HCT116 (cell line): ENCODE data around the gene SLC9A9. TPM values are rescaled to one million over a fixed set of nuclear protein-coding genes. Genes with fewer than 3 reads are reported as not detected.

Experiments used
- ATAC-seq: fragments of 200-7000 bp; cut with Tn5 transposase; 2 replicates; pipeline ENCODE4 v1.9.1; 2020; ENCODE audit warnings: mild to moderate bottlenecking, moderate library complexity
- BruUV-seq: library from RNA; stranded (reverse); fragments of 400-500 nt; replicated peaks from 2 replicates; lab custom pipeline; 2021; lab: Mats Ljungman, UMichigan
- CTCF ChIA-PET: fragments of 300-600 bp; sonication (Branson Sonifier 250); formaldehyde crosslinking; loops from one replicate; lab custom pipeline; 2021; ENCODE audit warnings: antibody characterized with exemption; lab: Charles Lee
- POLR2A ChIA-PET: fragments of 300-600, 350-600 bp; sonication (Branson Sonifier 250); formaldehyde crosslinking; loops from one replicate; lab custom pipeline; 2021; ENCODE audit warnings: antibody characterized with exemption; lab: Charles Lee
- RAD21 ChIA-PET, 2 experiments: fragments of 300-600 bp; sonication (Branson Sonifier 250); formaldehyde crosslinking; loops; one replicate each; lab custom pipeline; 2023; ENCODE audit warnings: low total read pairs in 2 of 2; ENCODE audit not compliant: uncharacterized antibody in 2 of 2, unreplicated experiment in 2 of 2, low non-redundant PET in 1 of 2; lab: Charles Lee
- DNase-seq: peaks from one replicate; pipeline ENCODE4 v3.0.0-alpha.2; 2010; ENCODE audit warnings: low read depth, low spot score
- H2AFZ ChIP-seq: fragments of 200-600 bp; shearing (Covaris generic), sonication (generic); 2 replicates; pipeline ENCODE4 v1.6.1; 2017; ENCODE audit warnings: low read depth, mixed run types, mixed read lengths, antibody characterized with exemption, low read length; ENCODE audit not compliant: poor library complexity, severe bottlenecking
- H3K27ac ChIP-seq: 2 replicates; pipeline ENCODE4 v1.5.1; 2012; ENCODE audit warnings: low read depth, low read length
- H3K27me3 ChIP-seq: fragments of 200-600 bp; sonication (generic); 2 replicates; pipeline ENCODE4 v1.6.1; 2016; ENCODE audit warnings: mixed run types, low read length, mixed read lengths; ENCODE audit not compliant: insufficient read depth
- H3K36me3 ChIP-seq, 2 experiments: fragments of 200-500 bp in 1 of 2; fragments of 200-600 bp in 1 of 2; sonication (Bioruptor generic) in 1 of 2; sonication (generic) in 1 of 2; 2 replicates each; pipeline versions ENCODE4 v1.5.1 to v1.6.1; 2014 to 2016; ENCODE audit warnings: low read length in 2 of 2, inconsistent platforms in 1 of 2, mixed read lengths in 1 of 2, mixed run types in 1 of 2; ENCODE audit not compliant: insufficient read depth in 2 of 2, control insufficient read depth in 1 of 2
- H3K4me1 ChIP-seq, 2 experiments: fragments of 200-600 bp in 1 of 2; sonication (generic) in 1 of 2; 2 replicates each; pipeline versions ENCODE4 v1.5.1 to v1.6.1; 2012 to 2017; ENCODE audit warnings: low read length in 2 of 2, inconsistent platforms in 1 of 2, mild to moderate bottlenecking in 1 of 2, mixed read lengths in 1 of 2, mixed run types in 1 of 2, moderate library complexity in 1 of 2; ENCODE audit not compliant: insufficient read depth in 2 of 2, control insufficient read depth in 1 of 2
- H3K4me2 ChIP-seq: fragments of 200-600 bp; sonication (generic); 2 replicates; pipeline ENCODE4 v1.6.1; 2017; ENCODE audit warnings: mixed run types, low read length, mixed read lengths
- H3K4me3 ChIP-seq, 2 experiments: fragments of 200-600 bp in 1 of 2; sonication (generic) in 1 of 2; replicated peaks in 1 of 2; 2 replicates each; pipeline ENCODE4 v1.5.1; 2011 to 2016; ENCODE audit warnings: low read length in 2 of 2, control low read depth in 1 of 2, low read depth in 1 of 2, mild to moderate bottlenecking in 1 of 2, mixed read lengths in 1 of 2, mixed run types in 1 of 2
- H3K79me2 ChIP-seq: fragments of 200-600 bp; sonication (generic); 2 replicates; pipeline ENCODE4 v1.6.1; 2017; ENCODE audit warnings: mild to moderate bottlenecking, mixed run types, low read length, moderate library complexity, mixed read lengths; ENCODE audit not compliant: insufficient read depth
- H3K9ac ChIP-seq: fragments of 200-600 bp; sonication (generic); 2 replicates; pipeline ENCODE4 v1.6.1; 2016; ENCODE audit warnings: low read length, mixed read lengths
- H3K9me2 ChIP-seq: fragments of 200-600 bp; sonication (generic), shearing (Covaris generic); 2 replicates; pipeline ENCODE4 v1.6.1; 2017; ENCODE audit warnings: mixed run types, mild to moderate bottlenecking, moderate library complexity; ENCODE audit not compliant: insufficient read depth
- H3K9me3 ChIP-seq, 2 experiments: fragments of 200-500 bp in 1 of 2; fragments of 200-600 bp in 1 of 2; sonication (Bioruptor generic) in 1 of 2; sonication (generic) in 1 of 2; 2 replicates each; pipeline ENCODE4 v1.6.1; 2014 to 2017; ENCODE audit warnings: low read length in 2 of 2, mixed read lengths in 2 of 2, inconsistent platforms in 1 of 2, low read depth in 1 of 2, mild to moderate bottlenecking in 1 of 2, mixed run types in 1 of 2, moderate library complexity in 1 of 2; ENCODE audit not compliant: control insufficient read depth in 1 of 2, insufficient read depth in 1 of 2
- H4K20me1 ChIP-seq: fragments of 200-600 bp; sonication (generic), shearing (Covaris generic); 2 replicates; pipeline ENCODE4 v1.6.1; 2017; ENCODE audit warnings: mixed run types, mild to moderate bottlenecking, moderate library complexity; ENCODE audit not compliant: insufficient read depth
- ATF3 ChIP-seq: IDR thresholded peaks from 2 replicates; pipeline ENCODE4 v1.6.1; 2012
- CEBPB ChIP-seq: IDR thresholded peaks from 2 replicates; pipeline ENCODE4 v1.6.1; 2012; ENCODE audit warnings: low read depth
- EGR1 ChIP-seq: IDR thresholded peaks from 2 replicates; pipeline ENCODE4 v1.6.1; 2012; ENCODE audit warnings: low read depth
- ELF1 ChIP-seq: IDR thresholded peaks from 2 replicates; pipeline ENCODE4 v1.6.1; 2012; ENCODE audit warnings: low read depth, borderline replicate concordance
- EZH2 ChIP-seq: fragments of 200-600 bp; sonication (generic); IDR thresholded peaks from 2 replicates; pipeline ENCODE4 v1.6.1; 2017; ENCODE audit warnings: antibody characterized with exemption, mixed run types
- EZH2phosphoT487 ChIP-seq: fragments of 200-600 bp; IDR thresholded peaks from 2 replicates; pipeline ENCODE4 v1.6.1; 2018; ENCODE audit warnings: antibody characterized with exemption, borderline replicate concordance
- FOSL1 ChIP-seq: IDR thresholded peaks from 2 replicates; pipeline ENCODE4 v1.6.1; 2012; ENCODE audit warnings: low read depth
- POLR2A ChIP-seq: IDR thresholded peaks from 2 replicates; pipeline ENCODE4 v1.7.0; 2011; ENCODE audit warnings: borderline replicate concordance; ENCODE audit not compliant: insufficient read depth, insufficient read length; ENCODE audit errors: extremely low read depth
- POLR2AphosphoS5 ChIP-seq: IDR thresholded peaks from 2 replicates; pipeline ENCODE4 v1.6.1; 2011; ENCODE audit warnings: mild to moderate bottlenecking, low read depth, low read length, moderate library complexity
- RAD21 ChIP-seq: IDR thresholded peaks from 2 replicates; pipeline ENCODE4 v1.6.1; 2012; ENCODE audit warnings: low read depth, mild to moderate bottlenecking
- SIN3A ChIP-seq: IDR thresholded peaks from 2 replicates; pipeline ENCODE4 v1.6.1; 2012; ENCODE audit warnings: low read depth
- SP1 ChIP-seq: IDR thresholded peaks from 2 replicates; pipeline ENCODE4 v1.6.1; 2012; ENCODE audit warnings: low read depth
- TCF7L2 ChIP-seq: IDR thresholded peaks from 2 replicates; pipeline ENCODE4 v1.7.0; 2011; ENCODE audit warnings: borderline replicate concordance, inconsistent platforms; ENCODE audit not compliant: insufficient read depth, insufficient read length; ENCODE audit errors: extremely low read depth
- YY1 ChIP-seq: IDR thresholded peaks from 2 replicates; pipeline ENCODE4 v1.6.1; 2011; ENCODE audit warnings: low read length, low read depth, moderate library complexity, mild to moderate bottlenecking; ENCODE audit not compliant: insufficient replicate concordance; ENCODE audit errors: extremely low read depth
- ZFX ChIP-seq: fragments of 450-650 bp; IDR thresholded peaks from 2 replicates; pipeline ENCODE4 v1.6.1; 2017
- ZNF274 ChIP-seq: fragments of 200-500 bp; sonication (Bioruptor generic); IDR thresholded peaks from 2 replicates; pipeline ENCODE4 v1.6.1; 2014; ENCODE audit warnings: mild to moderate bottlenecking, low read depth, low read length, inconsistent platforms
- intact Hi-C: fragments of 100-400 bp; cut with micrococcal nuclease; formaldehyde crosslinking; loops from 2 replicates; pipeline ENCODE4 v1.10.0; 2022
- total RNA-seq: library from RNA; stranded (reverse); gene quantifications from one replicate; pipeline ENCODE4 v1.2.1, GENCODE V29; 2021; ENCODE audit not compliant: unreplicated experiment
- TF ChIP-seq, protein P1 (sequence below): IDR thresholded peaks from 2 replicates; pipeline ENCODE4 v1.6.1; 2012; ENCODE audit warnings: low read depth
- TF ChIP-seq, protein P2 (sequence below), 3 experiments: fragments of 200-600 bp in 1 of 3; sonication (generic) in 1 of 3; IDR thresholded peaks in 2 of 3; conservative IDR thresholded peaks in 1 of 3; 2 replicates each; pipeline ENCODE4 v1.5.1; 2012 to 2017; ENCODE audit warnings: low read depth in 2 of 3, low read length in 2 of 3, antibody characterized with exemption in 1 of 3, borderline replicate concordance in 1 of 3, control low read depth in 1 of 3, mild to moderate bottlenecking in 1 of 3, mixed read lengths in 1 of 3, mixed run types in 1 of 3, moderate library complexity in 1 of 3; ENCODE audit not compliant: insufficient read depth in 1 of 3
- TF ChIP-seq, protein P3 (sequence below): IDR thresholded peaks from 2 replicates; pipeline ENCODE4 v1.6.1; 2011; ENCODE audit warnings: mild to moderate bottlenecking, low read length, moderate library complexity; ENCODE audit not compliant: insufficient replicate concordance; ENCODE audit errors: extremely low read depth

The SLC9A9 gene
- total RNA-seq, 1 experiment from 2014 or later: 0.20 TPM

DNA sequence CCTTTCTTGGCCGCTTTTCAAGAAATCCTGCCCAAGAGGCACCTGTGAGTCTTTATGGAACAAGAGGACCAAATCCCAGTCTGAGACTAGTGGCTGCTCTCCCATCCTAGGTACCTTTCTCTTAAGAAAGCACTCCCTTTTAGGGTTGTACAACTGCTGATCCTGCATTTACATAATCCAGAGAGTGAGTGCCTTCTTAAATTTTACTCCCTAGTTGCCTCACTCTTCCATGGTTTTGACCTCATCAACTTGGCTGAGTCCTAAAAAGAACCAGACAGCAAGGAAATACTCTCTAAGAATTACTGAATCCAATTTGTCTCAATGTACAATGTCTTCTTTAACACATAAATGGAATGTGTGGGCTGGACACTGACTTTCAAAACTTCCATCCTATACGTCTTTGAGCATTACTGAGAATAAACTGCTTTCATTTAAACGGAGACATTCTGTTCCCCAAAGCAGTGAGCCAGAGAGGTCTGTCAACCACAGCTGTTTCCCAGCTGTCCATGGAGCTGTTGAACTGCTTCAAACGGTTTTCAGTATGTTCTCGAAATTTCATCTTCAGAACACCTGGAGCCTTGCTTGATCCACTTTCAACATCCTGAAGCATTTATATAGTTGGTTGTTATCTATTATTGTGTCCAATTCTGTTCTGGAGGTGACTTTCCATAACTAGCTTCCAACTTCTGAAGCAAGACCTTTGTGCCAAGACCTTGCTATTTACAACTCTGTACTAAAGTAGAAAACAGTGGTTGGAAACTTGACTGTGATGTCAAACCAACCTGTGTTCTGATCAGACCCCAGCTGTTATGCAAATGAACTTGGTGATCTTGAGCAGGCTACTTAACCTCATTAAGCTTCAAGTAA, 179.1 kb downstream of the SLC9A9 start:
- TF ChIP-seq ATF3 (no peak), EZH2phosphoT487 (no peak), SIN3A (no peak), ZNF274 (no peak), YY1 (no peak), POLR2A (no peak), ZFX (no peak), ELF1 (no peak), POLR2AphosphoS5 (no peak), TCF7L2 (no peak), RAD21 (no peak), EZH2 (no peak), EGR1 (no peak), FOSL1 (no peak), SP1 (no peak), CEBPB (no peak)
- TF ChIP-seq, protein P1, sequence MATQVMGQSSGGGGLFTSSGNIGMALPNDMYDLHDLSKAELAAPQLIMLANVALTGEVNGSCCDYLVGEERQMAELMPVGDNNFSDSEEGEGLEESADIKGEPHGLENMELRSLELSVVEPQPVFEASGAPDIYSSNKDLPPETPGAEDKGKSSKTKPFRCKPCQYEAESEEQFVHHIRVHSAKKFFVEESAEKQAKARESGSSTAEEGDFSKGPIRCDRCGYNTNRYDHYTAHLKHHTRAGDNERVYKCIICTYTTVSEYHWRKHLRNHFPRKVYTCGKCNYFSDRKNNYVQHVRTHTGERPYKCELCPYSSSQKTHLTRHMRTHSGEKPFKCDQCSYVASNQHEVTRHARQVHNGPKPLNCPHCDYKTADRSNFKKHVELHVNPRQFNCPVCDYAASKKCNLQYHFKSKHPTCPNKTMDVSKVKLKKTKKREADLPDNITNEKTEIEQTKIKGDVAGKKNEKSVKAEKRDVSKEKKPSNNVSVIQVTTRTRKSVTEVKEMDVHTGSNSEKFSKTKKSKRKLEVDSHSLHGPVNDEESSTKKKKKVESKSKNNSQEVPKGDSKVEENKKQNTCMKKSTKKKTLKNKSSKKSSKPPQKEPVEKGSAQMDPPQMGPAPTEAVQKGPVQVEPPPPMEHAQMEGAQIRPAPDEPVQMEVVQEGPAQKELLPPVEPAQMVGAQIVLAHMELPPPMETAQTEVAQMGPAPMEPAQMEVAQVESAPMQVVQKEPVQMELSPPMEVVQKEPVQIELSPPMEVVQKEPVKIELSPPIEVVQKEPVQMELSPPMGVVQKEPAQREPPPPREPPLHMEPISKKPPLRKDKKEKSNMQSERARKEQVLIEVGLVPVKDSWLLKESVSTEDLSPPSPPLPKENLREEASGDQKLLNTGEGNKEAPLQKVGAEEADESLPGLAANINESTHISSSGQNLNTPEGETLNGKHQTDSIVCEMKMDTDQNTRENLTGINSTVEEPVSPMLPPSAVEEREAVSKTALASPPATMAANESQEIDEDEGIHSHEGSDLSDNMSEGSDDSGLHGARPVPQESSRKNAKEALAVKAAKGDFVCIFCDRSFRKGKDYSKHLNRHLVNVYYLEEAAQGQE: no peak
- TF ChIP-seq, protein P2, sequence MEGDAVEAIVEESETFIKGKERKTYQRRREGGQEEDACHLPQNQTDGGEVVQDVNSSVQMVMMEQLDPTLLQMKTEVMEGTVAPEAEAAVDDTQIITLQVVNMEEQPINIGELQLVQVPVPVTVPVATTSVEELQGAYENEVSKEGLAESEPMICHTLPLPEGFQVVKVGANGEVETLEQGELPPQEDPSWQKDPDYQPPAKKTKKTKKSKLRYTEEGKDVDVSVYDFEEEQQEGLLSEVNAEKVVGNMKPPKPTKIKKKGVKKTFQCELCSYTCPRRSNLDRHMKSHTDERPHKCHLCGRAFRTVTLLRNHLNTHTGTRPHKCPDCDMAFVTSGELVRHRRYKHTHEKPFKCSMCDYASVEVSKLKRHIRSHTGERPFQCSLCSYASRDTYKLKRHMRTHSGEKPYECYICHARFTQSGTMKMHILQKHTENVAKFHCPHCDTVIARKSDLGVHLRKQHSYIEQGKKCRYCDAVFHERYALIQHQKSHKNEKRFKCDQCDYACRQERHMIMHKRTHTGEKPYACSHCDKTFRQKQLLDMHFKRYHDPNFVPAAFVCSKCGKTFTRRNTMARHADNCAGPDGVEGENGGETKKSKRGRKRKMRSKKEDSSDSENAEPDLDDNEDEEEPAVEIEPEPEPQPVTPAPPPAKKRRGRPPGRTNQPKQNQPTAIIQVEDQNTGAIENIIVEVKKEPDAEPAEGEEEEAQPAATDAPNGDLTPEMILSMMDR (IDR thresholded peaks at IDR 0.05 in 2 of 3, conservative IDR thresholded peaks at IDR 0.05 in 1 of 3; ENCODE audit: borderline replicate concordance in 1 of 3, insufficient read depth in 1 of 3, low read depth in 2 of 3, low read length in 2 of 3): no peak
- TF ChIP-seq, protein P3, sequence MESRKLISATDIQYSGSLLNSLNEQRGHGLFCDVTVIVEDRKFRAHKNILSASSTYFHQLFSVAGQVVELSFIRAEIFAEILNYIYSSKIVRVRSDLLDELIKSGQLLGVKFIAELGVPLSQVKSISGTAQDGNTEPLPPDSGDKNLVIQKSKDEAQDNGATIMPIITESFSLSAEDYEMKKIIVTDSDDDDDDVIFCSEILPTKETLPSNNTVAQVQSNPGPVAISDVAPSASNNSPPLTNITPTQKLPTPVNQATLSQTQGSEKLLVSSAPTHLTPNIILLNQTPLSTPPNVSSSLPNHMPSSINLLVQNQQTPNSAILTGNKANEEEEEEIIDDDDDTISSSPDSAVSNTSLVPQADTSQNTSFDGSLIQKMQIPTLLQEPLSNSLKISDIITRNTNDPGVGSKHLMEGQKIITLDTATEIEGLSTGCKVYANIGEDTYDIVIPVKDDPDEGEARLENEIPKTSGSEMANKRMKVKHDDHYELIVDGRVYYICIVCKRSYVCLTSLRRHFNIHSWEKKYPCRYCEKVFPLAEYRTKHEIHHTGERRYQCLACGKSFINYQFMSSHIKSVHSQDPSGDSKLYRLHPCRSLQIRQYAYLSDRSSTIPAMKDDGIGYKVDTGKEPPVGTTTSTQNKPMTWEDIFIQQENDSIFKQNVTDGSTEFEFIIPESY: no peak
- H3K27me3 ChIP-seq: peaks cover 5% of the 10 kb centered on the region; the same call in 1 of the 2 replicates
- H3K4me3 ChIP-seq: no peak overlapping the region
- H2AFZ ChIP-seq: no peak overlapping the region
- H3K4me2 ChIP-seq: no peak overlapping the region
- no peaks in the 10 kb centered on the region for H3K36me3 ChIP-seq
- ChIA-PET POLR2A (no interaction called here), RAD21 (no interaction called here), CTCF (no interaction called here)
- no peaks in the 10 kb centered on the region for H3K79me2 ChIP-seq
- no peak for DNase-seq
- H3K9ac ChIP-seq: no peak overlapping the region
- no peaks in the 10 kb centered on the region for H4K20me1 ChIP-seq
- intact Hi-C loops: no loop called here
- no peaks in the 10 kb centered on the region for H3K9me3 ChIP-seq
- no TSS peak for BruUV-seq
- H3K27ac ChIP-seq: no peak overlapping the region
- peaks cover 0 to 1% of the 10 kb centered on the region in 2 experiments; a peak in 1 of 4 replicates for H3K4me1 ChIP-seq
- no peak for ATAC-seq
- no peaks in the 10 kb centered on the region for H3K9me2 ChIP-seq
